ENCODE data around the gene CDK6. TPM values are rescaled to one million over a fixed set of nuclear protein-coding genes. Genes with fewer than 3 reads are reported as not detected.

The CDK6 gene
- total and polyA plus RNA-seq, 2 of the 8 experiments (the other 6 are each of a cell fraction or from before 2014, with no cell fraction given) = 5.9 to 18.9 TPM

DNA sequence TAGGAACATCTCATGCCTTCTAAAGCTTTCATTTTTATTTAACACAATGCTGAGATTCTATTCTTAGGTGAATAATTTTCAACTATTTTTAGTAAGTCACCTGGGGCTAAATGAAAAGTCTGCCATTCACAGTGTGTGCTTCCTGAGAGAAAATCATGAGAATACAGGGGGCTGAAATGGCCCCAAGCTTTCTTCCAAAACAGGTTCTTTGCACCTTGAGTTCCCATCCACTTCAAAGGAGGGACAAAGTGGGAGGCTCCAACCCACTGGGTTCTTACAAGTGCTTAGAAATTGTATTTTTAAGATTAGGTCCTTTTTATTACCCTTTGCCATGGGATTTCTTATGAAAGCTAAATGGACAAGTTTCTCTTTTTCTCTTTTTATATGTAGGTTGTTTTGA, 224.6 kb downstream of the CDK6 start:
- Histone ChIP-seq H3K4me1 (replicated peaks in 1 of 4; ENCODE audit: control insufficient read depth in 3 of 4, insufficient read depth in 4 of 4, low read length in 3 of 4) (peaks cover 0 to 8% (median 0%) of the 10 kb centered on the region in 4 experiments; a peak in 2 of 7 replicates), H3K36me3 (ENCODE audit: control insufficient read depth in 2 of 4, insufficient read depth in 4 of 4, low read length in 3 of 4) (no peaks in the 10 kb centered on the region; a peak in 1 of 8 replicates), H4K91ac (replicated peaks; ENCODE audit: insufficient read length, low read length) (no peak overlapping the region), H2AFZ (ENCODE audit: low read length) (no peak overlapping the region), H2BK5ac (ENCODE audit: low read depth, low read length) (no peak overlapping the region), H3K4me3 (ENCODE audit: extremely low read depth in 1 of 4, insufficient read depth in 2 of 4, low read depth in 3 of 4, low read length in 4 of 4) (no peak overlapping the region), H3K4me2 (ENCODE audit: insufficient read depth in 1 of 2, low read depth in 2 of 2, low read length in 2 of 2) (no peak overlapping the region), H2BK15ac (ENCODE audit: low read length) (no peak overlapping the region), H3K14ac (ENCODE audit: insufficient read length) (no peak overlapping the region), H4K20me1 (replicated peaks in 1 of 2; ENCODE audit: control insufficient read depth in 1 of 2, insufficient read depth in 2 of 2, low read length in 2 of 2) (no peaks in the 10 kb centered on the region), H3K79me1 (ENCODE audit: low read depth, low read length) (no peaks in the 10 kb centered on the region), H3K27me3 (replicated peaks in 1 of 4; ENCODE audit: control insufficient read depth in 3 of 4, extremely low read depth in 1 of 4, insufficient read depth in 3 of 4, low read length in 3 of 4) (no peaks in the 10 kb centered on the region), H3K9ac (replicated peaks in 1 of 4; ENCODE audit: extremely low read depth in 1 of 4, low read depth in 3 of 4, low read length in 3 of 4) (no peak overlapping the region), H3K23me2 (ENCODE audit: low read depth, low read length) (peaks cover 5% of the 10 kb centered on the region; the same call in 1 of the 2 replicates), H2BK20ac (ENCODE audit: low read length) (no peak overlapping the region), H3K27ac (ENCODE audit: low read depth, low read length) (no peak overlapping the region), H3K18ac (ENCODE audit: extremely low read depth, low read length) (no peak overlapping the region), H2AK5ac (ENCODE audit: low read depth, low read length) (no peak overlapping the region), H4K8ac (ENCODE audit: extremely low read depth, insufficient read depth, low read length) (no peak overlapping the region), H2BK120ac (replicated peaks; ENCODE audit: low read depth, low read length) (no peak overlapping the region), H2BK12ac (ENCODE audit: low read depth, low read length) (no peak overlapping the region), H3K9me3 (ENCODE audit: insufficient read depth in 2 of 2, low read depth in 1 of 2, low read length in 1 of 2) (no peaks in the 10 kb centered on the region), H3K79me2 (ENCODE audit: control insufficient read depth in 1 of 2, insufficient read depth in 2 of 2, low read length in 2 of 2) (no peaks in the 10 kb centered on the region), H3K23ac (ENCODE audit: insufficient read length) (no peak overlapping the region), H4K5ac (ENCODE audit: insufficient read length, low read depth, low read length) (no peak overlapping the region), H3K4ac (replicated peaks; ENCODE audit: insufficient read length, low read depth, low read length) (no peak overlapping the region), H3K56ac (replicated peaks; ENCODE audit: insufficient read length, low read depth, low read length) (no peak overlapping the region)
- TF ChIP-seq, protein P1, sequence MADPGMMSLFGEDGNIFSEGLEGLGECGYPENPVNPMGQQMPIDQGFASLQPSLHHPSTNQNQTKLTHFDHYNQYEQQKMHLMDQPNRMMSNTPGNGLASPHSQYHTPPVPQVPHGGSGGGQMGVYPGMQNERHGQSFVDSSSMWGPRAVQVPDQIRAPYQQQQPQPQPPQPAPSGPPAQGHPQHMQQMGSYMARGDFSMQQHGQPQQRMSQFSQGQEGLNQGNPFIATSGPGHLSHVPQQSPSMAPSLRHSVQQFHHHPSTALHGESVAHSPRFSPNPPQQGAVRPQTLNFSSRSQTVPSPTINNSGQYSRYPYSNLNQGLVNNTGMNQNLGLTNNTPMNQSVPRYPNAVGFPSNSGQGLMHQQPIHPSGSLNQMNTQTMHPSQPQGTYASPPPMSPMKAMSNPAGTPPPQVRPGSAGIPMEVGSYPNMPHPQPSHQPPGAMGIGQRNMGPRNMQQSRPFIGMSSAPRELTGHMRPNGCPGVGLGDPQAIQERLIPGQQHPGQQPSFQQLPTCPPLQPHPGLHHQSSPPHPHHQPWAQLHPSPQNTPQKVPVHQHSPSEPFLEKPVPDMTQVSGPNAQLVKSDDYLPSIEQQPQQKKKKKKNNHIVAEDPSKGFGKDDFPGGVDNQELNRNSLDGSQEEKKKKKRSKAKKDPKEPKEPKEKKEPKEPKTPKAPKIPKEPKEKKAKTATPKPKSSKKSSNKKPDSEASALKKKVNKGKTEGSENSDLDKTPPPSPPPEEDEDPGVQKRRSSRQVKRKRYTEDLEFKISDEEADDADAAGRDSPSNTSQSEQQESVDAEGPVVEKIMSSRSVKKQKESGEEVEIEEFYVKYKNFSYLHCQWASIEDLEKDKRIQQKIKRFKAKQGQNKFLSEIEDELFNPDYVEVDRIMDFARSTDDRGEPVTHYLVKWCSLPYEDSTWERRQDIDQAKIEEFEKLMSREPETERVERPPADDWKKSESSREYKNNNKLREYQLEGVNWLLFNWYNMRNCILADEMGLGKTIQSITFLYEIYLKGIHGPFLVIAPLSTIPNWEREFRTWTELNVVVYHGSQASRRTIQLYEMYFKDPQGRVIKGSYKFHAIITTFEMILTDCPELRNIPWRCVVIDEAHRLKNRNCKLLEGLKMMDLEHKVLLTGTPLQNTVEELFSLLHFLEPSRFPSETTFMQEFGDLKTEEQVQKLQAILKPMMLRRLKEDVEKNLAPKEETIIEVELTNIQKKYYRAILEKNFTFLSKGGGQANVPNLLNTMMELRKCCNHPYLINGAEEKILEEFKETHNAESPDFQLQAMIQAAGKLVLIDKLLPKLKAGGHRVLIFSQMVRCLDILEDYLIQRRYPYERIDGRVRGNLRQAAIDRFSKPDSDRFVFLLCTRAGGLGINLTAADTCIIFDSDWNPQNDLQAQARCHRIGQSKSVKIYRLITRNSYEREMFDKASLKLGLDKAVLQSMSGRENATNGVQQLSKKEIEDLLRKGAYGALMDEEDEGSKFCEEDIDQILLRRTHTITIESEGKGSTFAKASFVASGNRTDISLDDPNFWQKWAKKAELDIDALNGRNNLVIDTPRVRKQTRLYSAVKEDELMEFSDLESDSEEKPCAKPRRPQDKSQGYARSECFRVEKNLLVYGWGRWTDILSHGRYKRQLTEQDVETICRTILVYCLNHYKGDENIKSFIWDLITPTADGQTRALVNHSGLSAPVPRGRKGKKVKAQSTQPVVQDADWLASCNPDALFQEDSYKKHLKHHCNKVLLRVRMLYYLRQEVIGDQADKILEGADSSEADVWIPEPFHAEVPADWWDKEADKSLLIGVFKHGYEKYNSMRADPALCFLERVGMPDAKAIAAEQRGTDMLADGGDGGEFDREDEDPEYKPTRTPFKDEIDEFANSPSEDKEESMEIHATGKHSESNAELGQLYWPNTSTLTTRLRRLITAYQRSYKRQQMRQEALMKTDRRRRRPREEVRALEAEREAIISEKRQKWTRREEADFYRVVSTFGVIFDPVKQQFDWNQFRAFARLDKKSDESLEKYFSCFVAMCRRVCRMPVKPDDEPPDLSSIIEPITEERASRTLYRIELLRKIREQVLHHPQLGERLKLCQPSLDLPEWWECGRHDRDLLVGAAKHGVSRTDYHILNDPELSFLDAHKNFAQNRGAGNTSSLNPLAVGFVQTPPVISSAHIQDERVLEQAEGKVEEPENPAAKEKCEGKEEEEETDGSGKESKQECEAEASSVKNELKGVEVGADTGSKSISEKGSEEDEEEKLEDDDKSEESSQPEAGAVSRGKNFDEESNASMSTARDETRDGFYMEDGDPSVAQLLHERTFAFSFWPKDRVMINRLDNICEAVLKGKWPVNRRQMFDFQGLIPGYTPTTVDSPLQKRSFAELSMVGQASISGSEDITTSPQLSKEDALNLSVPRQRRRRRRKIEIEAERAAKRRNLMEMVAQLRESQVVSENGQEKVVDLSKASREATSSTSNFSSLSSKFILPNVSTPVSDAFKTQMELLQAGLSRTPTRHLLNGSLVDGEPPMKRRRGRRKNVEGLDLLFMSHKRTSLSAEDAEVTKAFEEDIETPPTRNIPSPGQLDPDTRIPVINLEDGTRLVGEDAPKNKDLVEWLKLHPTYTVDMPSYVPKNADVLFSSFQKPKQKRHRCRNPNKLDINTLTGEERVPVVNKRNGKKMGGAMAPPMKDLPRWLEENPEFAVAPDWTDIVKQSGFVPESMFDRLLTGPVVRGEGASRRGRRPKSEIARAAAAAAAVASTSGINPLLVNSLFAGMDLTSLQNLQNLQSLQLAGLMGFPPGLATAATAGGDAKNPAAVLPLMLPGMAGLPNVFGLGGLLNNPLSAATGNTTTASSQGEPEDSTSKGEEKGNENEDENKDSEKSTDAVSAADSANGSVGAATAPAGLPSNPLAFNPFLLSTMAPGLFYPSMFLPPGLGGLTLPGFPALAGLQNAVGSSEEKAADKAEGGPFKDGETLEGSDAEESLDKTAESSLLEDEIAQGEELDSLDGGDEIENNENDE (IDR thresholded peaks at IDR 0.05; ENCODE audit: insufficient replicate concordance, low read length) = no peak
- DNase-seq (ENCODE audit: low read depth in 1 of 2, low spot score in 2 of 2) (no peak), FAIRE-seq (no peak)
- ChIA-PET CTCF (ENCODE audit: partially characterized antibody) (interaction anchor here (0.6 to 5.7 kb wide), 9 partner anchors 9 to 429 kb away, joined by 3 to 38 read pairs (median 3); no protein-coding TSS in a partner anchor), POLR2A (ENCODE audit: partially characterized antibody) (interaction anchor here (0.6 to 1.5 kb wide), 4 partner anchors 21 to 777 kb away, joined by 3 to 4 read pairs (median 4); partner anchors contain the start of gene FAM133B)

Measured in H1 (cell line).